ENCODE measurements around the gene MBNL1. TPM values are rescaled to one million over a fixed set of nuclear protein-coding genes. Genes with fewer than 3 reads are reported as not detected.

MBNL1 gene
- total and polyA plus RNA-seq, 2 of the 4 experiments (the other 2 are of a cell fraction) = 127 to 664 TPM

GRCh38 chr3:152365126-152365525, 96.4 kb downstream of the MBNL1 start:
- Histone ChIP-seq H3K18ac (ENCODE audit: low read depth, low read length) (no peak overlapping the region), H4K20me1 (ENCODE audit: insufficient read depth, low read length) (peaks cover 38% of the 10 kb centered on the region), H2BK5ac (ENCODE audit: low read depth, low read length, poor library complexity, severe bottlenecking) (no peak overlapping the region), H4K91ac (ENCODE audit: insufficient read depth, low read depth, low read length) (no peak overlapping the region), H3K79me1 (ENCODE audit: low read depth in 1 of 2, low read length in 2 of 2) (peaks cover 11 to 42% of the 10 kb centered on the region in 2 experiments), H2AK9ac (replicated peaks; ENCODE audit: low read depth, low read length, poor library complexity) (no peak overlapping the region), H3K27me3 (ENCODE audit: control insufficient read depth, insufficient read depth, low read length) (no peaks in the 10 kb centered on the region), H3K56ac (ENCODE audit: extremely low read depth, insufficient read depth, low read length) (no peak overlapping the region), H2AFZ (replicated peaks; ENCODE audit: low read length, poor library complexity) (no peak overlapping the region), H4K5ac (ENCODE audit: low read depth, low read length) (no peak overlapping the region), H3K9ac (ENCODE audit: low read depth, low read length) (no peak overlapping the region), H2BK20ac (ENCODE audit: low read depth, low read length) (no peak overlapping the region), H2BK120ac (ENCODE audit: low read depth, low read length) (no peak overlapping the region), H3K36me3 (ENCODE audit: control insufficient read depth, insufficient read depth, low read length) (no peaks in the 10 kb centered on the region), H3K23ac (ENCODE audit: low read depth, low read length) (no peak overlapping the region), H3K27ac (ENCODE audit: insufficient read depth, low read length) (no peak overlapping the region), H3K9me1 (ENCODE audit: insufficient read depth, low read length) (peaks cover 5% of the 10 kb centered on the region; the same call in 1 of the 2 replicates), H3K4me2 (ENCODE audit: low read depth, low read length) (no peak overlapping the region), H2AK5ac (ENCODE audit: low read depth, low read length) (no peak overlapping the region), H3K4me3 (ENCODE audit: insufficient read depth, low read depth, low read length) (no peak overlapping the region), H3K4me1 (ENCODE audit: control insufficient read depth, insufficient read depth, low read length) (peaks cover 1% of the 10 kb centered on the region; the same call in 1 of the 2 replicates), H3K4ac (ENCODE audit: low read depth, low read length) (no peak overlapping the region), H4K8ac (ENCODE audit: low read depth in 2 of 2, low read length in 2 of 2) (no peak overlapping the region), H3K9me3 (ENCODE audit: control insufficient read depth, insufficient read depth, low read length) (no peaks in the 10 kb centered on the region), H2BK15ac (ENCODE audit: low read depth, low read length) (no peak overlapping the region), H3K14ac (replicated peaks; ENCODE audit: low read depth, low read length) (no peak overlapping the region)
- no peak for TF ChIP-seq FOS (IDR thresholded peaks at IDR 0.05; ENCODE audit: low read depth, low read length)
- TF ChIP-seq POLR2A (IDR thresholded peaks at IDR 0.05; ENCODE audit: low read depth, low read length) = no peak
- TF ChIP-seq SMC3 (IDR thresholded peaks at IDR 0.05; ENCODE audit: low read depth, low read length) = no peak
- no peak for TF ChIP-seq NFE2L2 (IDR thresholded peaks at IDR 0.05; ENCODE audit: low read depth, low read length)
- DNase-seq = no peak
- in situ Hi-C loops (cut with MboI; ENCODE audit: low sequenced_read_pairs) = no loop called here
- WGBS, 2 experiments (ENCODE audit: extremely low coverage in 2 of 2, insufficient read length in 1 of 2) = no CpG with 5 or more reads among the region's 2 CpGs
- POLR2A ChIA-PET (ENCODE audit: unreplicated experiment) = no interaction called here
- intact Hi-C loops (cut with micrococcal nuclease) = no loop called here
- no peak for ATAC-seq (ENCODE audit: low read depth)
- no TSS peak for BruUV-seq (replicated peaks)
- CTCF ChIA-PET = no interaction called here
- dilution Hi-C loops (cut with HindIII; ENCODE audit: low sequenced_read_pairs, unreplicated experiment) = no loop called here
